ENCODE results near the gene OSBP. TPM values are rescaled to one million over a fixed set of nuclear protein-coding genes. Genes with fewer than 3 reads are reported as not detected.
"Not testable (repeated sequence)": the region's sequence is repeated elsewhere in the genome, so short reads cannot be mapped to it uniquely, and the experiment has no call there.

OSBP gene
- total RNA-seq, 1 experiment from 2014 or later = 49.7 TPM

DNA sequence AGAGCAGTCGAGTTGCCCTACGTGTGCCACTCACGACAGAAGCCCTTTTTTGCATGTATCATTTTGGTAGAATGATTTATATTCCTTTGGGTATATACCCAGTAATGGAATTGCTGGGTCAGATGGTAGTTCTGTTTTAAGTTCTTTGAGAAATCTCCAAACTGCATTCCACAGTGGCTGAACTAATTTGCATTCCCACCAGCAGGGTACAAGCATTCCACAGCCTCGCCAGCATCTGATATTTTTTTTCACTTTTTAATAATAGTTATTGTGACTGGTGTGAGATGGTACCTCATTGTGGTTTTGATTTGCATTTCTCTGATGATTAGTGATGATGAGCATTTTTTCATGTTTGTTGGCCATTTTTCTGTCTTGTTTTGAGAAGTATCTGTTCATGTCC is 11.4 kb upstream of the OSBP start:
- H3K27ac ChIP-seq; H3K9me3 ChIP-seq (ENCODE audit: insufficient read depth, low read depth); H3K4me3 ChIP-seq; H3K9me2 ChIP-seq (ENCODE audit: insufficient read depth); H2AFZ ChIP-seq; H3K4me2 ChIP-seq; H3K27me3 ChIP-seq (ENCODE audit: insufficient read depth, low read depth); H3K79me2 ChIP-seq (ENCODE audit: low read depth); intact Hi-C loops (cut with micrococcal nuclease; ENCODE audit: unreplicated experiment); H4K20me1 ChIP-seq (ENCODE audit: insufficient read depth); BruUV-seq (replicated peaks); DNase-seq; POLR2A ChIA-PET (ENCODE audit: unreplicated experiment); H3F3A ChIP-seq (ENCODE audit: insufficient read depth, low read depth); H3K36me3 ChIP-seq (ENCODE audit: low read depth); CTCF ChIA-PET: not testable (repeated sequence)
- H3K4me1 ChIP-seq (replicated peaks; ENCODE audit: insufficient read depth) = peaks cover 17% of the 10 kb centered on the region
- TF ChIP-seq, protein P1, sequence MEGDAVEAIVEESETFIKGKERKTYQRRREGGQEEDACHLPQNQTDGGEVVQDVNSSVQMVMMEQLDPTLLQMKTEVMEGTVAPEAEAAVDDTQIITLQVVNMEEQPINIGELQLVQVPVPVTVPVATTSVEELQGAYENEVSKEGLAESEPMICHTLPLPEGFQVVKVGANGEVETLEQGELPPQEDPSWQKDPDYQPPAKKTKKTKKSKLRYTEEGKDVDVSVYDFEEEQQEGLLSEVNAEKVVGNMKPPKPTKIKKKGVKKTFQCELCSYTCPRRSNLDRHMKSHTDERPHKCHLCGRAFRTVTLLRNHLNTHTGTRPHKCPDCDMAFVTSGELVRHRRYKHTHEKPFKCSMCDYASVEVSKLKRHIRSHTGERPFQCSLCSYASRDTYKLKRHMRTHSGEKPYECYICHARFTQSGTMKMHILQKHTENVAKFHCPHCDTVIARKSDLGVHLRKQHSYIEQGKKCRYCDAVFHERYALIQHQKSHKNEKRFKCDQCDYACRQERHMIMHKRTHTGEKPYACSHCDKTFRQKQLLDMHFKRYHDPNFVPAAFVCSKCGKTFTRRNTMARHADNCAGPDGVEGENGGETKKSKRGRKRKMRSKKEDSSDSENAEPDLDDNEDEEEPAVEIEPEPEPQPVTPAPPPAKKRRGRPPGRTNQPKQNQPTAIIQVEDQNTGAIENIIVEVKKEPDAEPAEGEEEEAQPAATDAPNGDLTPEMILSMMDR (conservative IDR thresholded peaks at IDR 0.05) = 0 out of 2 replicates have a peak, but pooled peaks have one; percentile 23

DNA sequence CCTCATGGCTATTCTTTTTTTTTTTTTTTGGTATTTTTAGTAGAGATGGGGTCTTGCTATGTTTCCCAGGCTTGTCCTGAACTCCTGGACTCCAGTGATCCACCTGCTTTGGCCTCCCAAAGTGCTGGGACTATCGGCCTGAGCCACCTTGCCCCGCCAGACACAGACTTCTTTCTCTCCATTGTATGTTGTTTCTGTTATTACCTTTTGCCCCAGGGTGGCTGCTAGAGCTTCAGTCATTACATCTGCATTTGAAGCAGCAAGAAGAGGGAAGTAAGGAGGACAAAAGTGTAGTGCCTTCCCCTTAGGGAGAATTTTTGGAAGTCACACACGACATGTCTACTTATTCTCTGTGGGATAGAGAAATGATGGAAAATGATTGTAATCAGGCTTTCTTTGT is 10.1 kb upstream of the OSBP start:
- H3K4me1 ChIP-seq (replicated peaks; ENCODE audit: insufficient read depth) = peaks cover 17% of the 10 kb centered on the region
- ChIA-PET POLR2A (ENCODE audit: unreplicated experiment) (no interaction called here), CTCF (no interaction called here)
- no peaks in the 10 kb centered on the region for H3F3A ChIP-seq (ENCODE audit: insufficient read depth, low read depth)
- no peak for DNase-seq
- no TSS peak for BruUV-seq (replicated peaks)
- no peaks in the 10 kb centered on the region for H3K9me2 ChIP-seq (ENCODE audit: insufficient read depth)
- no peak for TF ChIP-seq EZH2 (IDR thresholded peaks at IDR 0.05; ENCODE audit: low read depth)
- TF ChIP-seq, protein P1 (conservative IDR thresholded peaks at IDR 0.05) = no peak
- H3K4me3 ChIP-seq = no peak overlapping the region
- H4K20me1 ChIP-seq (ENCODE audit: insufficient read depth) = no peaks in the 10 kb centered on the region
- intact Hi-C loops (cut with micrococcal nuclease; ENCODE audit: unreplicated experiment) = no loop called here
- H3K36me3 ChIP-seq (ENCODE audit: low read depth) = no peaks in the 10 kb centered on the region
- H3K27ac ChIP-seq = no peak overlapping the region
- H3K79me2 ChIP-seq (ENCODE audit: low read depth) = no peaks in the 10 kb centered on the region
- no peak overlapping the region for H2AFZ ChIP-seq
- H3K4me2 ChIP-seq = no peak overlapping the region
- H3K9me3 ChIP-seq (ENCODE audit: insufficient read depth, low read depth) = no peaks in the 10 kb centered on the region
- no peaks in the 10 kb centered on the region for H3K27me3 ChIP-seq (ENCODE audit: insufficient read depth, low read depth)

DNA sequence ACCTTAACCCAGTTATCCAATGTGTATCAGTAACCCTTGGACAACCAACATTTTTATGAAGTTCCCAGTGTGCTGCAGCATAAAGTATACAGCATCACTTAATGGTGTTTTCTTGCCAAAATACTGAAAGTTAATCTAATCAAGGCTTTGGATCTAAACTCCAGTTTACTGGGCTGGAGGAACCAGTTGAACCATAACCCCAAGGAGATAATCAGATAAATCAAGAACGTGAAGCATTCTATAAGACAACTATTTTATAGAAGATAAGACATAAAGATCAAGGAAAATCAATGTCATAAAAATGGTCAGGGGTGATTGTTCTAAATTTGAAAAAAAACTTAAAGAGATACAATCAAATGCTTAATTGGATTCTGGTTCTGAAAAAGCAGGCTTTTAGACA is 2.3 kb upstream of the OSBP start:
- Histone ChIP-seq H3K4me3 (no peak overlapping the region), H3K4me2 (no peak overlapping the region), H3K79me2 (ENCODE audit: low read depth) (peaks cover 23% of the 10 kb centered on the region), H3K27me3 (ENCODE audit: insufficient read depth, low read depth) (no peaks in the 10 kb centered on the region), H3K36me3 (ENCODE audit: low read depth) (peaks cover 8% of the 10 kb centered on the region; the same call in 1 of the 2 replicates), H3K9me3 (ENCODE audit: insufficient read depth, low read depth) (no peaks in the 10 kb centered on the region), H2AFZ (no peak overlapping the region), H4K20me1 (ENCODE audit: insufficient read depth) (peaks cover 22% of the 10 kb centered on the region), H3K9me2 (ENCODE audit: insufficient read depth) (no peaks in the 10 kb centered on the region), H3K4me1 (replicated peaks; ENCODE audit: insufficient read depth) (peaks cover 30% of the 10 kb centered on the region), H3K27ac (no peak overlapping the region), H3F3A (ENCODE audit: insufficient read depth, low read depth) (peaks cover 3% of the 10 kb centered on the region; the same call in 1 of the 2 replicates)
- DNase-seq = no peak
- no TSS peak for BruUV-seq (replicated peaks)
- TF ChIP-seq, protein P1 (conservative IDR thresholded peaks at IDR 0.05) = no peak
- TF ChIP-seq EZH2 (IDR thresholded peaks at IDR 0.05; ENCODE audit: low read depth) = no peak
- ChIA-PET CTCF (no interaction called here), POLR2A (ENCODE audit: unreplicated experiment) (interaction anchor here (0.7 kb wide), 1 partner anchor 165 kb away, joined by 3 read pairs; no protein-coding TSS in a partner anchor)
- intact Hi-C loops (cut with micrococcal nuclease; ENCODE audit: unreplicated experiment) = loop anchor here (2.0 kb wide), 1 partner anchor 67 kb away; no protein-coding TSS in a partner anchor
